Dermis blood vessel endothelial cell (primary cell): Measurements from ENCODE around the gene WDR27. TPM values are rescaled to one million over a fixed set of nuclear protein-coding genes. Genes with fewer than 3 reads are reported as not detected.
A peak's percentile ranks its signal among the peaks of the same experiment; 100 is the strongest.

Source experiments
- DNase-seq: peaks from one replicate; pipeline ENCODE4 v3.0.0; 2010
- total RNA-seq: library from RNA; depleted of rRNA; stranded (reverse); fragments of >200 nt; gene quantifications from 2 replicates; pipeline ENCODE4 v1.2.3, GENCODE V29; 2014

WDR27 gene
- 21.0 and 39.5 TPM in 2 replicates for total RNA-seq

- DNase-seq: peak; percentile 99
Observed at GRCh38 chr6:169701954-169702839, at the start of gene WDR27, which contains the start of gene C6orf120. WDR27 (minus strand) TSS chr6:169702029; CDS start chr6:169689005, 13,024 bp downstream. C6orf120 (plus strand) TSS chr6:169702126; CDS start chr6:169702460, 334 bp downstream.

DNA sequence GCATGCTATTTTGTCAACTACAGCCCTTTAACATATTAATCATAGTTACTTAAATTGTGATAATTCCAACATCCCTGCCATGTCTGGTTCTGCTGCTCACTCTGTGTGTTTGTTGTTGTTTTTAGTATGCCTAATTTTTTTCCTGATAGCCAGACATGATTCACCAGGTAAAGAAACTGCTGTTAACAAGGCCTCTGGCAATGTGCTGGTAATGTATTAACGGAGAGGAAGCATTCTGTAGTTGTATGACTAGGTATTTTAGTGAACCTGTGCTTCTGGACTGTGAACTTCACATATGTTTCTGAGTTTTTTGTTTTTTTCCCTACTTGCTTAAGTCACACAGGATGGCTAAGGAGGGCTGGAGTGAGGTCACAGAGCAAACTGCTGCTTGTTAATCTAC lies 44.7 kb upstream of the WDR27 start:
- no peak for DNase-seq

DNA sequence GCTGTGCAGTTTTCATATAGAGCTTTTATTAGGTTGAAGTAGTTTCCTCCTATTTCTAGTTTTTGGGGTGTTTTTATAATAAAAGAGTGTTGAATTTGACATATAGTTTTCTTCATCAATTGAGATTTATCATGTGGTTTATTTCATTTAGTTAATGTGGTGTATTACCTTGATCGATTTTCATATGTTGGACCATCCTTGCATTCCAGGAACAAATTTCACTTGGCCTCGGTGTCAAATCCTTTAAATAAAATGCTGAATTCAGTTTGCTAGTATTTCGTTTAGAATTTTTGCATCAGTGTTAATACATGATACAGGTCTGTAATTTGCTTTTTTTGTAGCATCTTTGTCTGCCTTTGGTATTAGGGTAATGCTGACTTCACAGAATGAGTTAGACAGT lies 43.6 kb upstream of the WDR27 start:
- DNase-seq: no peak

GRCh38 chr6:169741344-169741743 lies 39.5 kb upstream of the WDR27 start:
- no peak for DNase-seq

GRCh38 chr6:169738976-169739529 lies 37.2 kb upstream of the WDR27 start:
- no peak for DNase-seq

DNA sequence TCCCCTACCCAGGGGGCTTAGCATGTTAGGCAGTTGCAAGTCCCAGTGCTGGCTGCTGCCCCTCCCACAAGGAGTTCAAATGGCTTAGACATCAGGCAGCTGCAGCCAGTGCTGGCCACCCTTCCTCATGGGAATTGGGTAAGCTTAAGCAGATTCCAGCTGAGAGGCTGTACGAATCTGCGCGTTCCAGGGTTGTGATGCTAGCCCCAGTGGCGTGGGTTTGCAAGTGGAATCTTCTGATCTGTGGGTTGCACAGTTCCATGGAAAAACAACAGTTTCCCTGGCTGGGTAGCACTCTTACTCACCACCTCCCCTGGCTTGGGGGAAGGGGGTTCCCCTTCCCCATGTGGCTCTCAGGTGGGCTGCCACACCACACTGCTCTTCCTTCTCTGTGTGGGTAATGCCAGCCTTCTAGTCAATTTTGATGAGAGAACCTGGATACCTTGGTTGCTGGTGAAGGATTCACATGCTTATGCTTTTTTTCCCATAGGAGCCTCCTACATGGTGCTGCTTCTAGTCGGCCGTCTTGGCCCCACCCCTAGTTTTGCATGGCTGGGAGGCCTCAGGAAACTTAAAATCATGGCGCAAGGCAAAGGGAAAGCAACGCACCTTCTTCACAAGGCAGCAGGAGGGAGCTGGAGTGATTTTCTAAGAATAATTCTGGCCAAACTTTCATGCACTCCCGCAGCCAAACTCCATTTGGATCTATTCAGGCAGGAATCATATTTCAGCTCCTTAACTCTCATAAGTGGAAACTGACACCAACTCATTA lies 36.6 kb upstream of the WDR27 start:
- DNase-seq: no peak

DNA sequence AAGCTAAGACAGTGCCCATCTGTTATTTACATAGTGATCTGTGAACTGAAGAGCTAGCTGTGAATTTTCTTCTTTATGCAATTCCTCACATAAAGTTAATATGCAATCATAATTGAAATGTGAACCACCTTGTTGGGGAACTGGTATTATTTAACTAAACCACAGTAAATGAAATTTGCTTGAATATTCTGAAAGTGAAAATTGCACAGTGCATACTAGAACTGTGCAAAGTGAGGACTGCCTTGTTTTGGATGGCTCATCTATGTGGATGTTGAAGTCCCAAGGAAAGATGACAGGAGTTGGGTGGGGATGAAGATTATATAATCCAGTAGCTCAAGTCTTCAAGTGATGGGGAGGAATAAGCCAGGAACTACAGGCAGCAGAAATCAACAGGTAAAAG lies 28.1 kb upstream of the WDR27 start:
- DNase-seq: no peak

DNA sequence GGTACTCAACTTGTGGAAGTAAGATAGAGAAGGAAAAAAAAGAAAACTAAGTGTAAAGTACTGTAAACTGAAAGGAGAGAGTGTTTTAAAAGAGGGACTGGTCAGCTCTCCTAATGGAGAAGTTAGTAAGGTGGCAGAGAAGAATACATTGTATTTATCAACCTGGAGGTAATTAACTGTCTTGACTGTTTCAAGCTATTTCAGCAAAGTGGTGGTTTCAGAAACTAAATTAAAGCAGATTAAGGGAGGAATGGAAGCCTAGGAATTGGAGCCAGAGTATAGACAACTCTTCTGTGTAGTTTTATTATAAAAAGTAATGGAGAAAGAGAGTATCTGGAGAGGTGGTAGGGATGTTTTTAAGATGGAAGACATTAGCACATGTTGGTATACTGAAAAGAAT lies 25.1 kb upstream of the WDR27 start:
- no peak for DNase-seq

- DNase-seq: no peak
Observed at GRCh38 chr6:169726049-169726400, 24.2 kb upstream of the WDR27 start.

DNA sequence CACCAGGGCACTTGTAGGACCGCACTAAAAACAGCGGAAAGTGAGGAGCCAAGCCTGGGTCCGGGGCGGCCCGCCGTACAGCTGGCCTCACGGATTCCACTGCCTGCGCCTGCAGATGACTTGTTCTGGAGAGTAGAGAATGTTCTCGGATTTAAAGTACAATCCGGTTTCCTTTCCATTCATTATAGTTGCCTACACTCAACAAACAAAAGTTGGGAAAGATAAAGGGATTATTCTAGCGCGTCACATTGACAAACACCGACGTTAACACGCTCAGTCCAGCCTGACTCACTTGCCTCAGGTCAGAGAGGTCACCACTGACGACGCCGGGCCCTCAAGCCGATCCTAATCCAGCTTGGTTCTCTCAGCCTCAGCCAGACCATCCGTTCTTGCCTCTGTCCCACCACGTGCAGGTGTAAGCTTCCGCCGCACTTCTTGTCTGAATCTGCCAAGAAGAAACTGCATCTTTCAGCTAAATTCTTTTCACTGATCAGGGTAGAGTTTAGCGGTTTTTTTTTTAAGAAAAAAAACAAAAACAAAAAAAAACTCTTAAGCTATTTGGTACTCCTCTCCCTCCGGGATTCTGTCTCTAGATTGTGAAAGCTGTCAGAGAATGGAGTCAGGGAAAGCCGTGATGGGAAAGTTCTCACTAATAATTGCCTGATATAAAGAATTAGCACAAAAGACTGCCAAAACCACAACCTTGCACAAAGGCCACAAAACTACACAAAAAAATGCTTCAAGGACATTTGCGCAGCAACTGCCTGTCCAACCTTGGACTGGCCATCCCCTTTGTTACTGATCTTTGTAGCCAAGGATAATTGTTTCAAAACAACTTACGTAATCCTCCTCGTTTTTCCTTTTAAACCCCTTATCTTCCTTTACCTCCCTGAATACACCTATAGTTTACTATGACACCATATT lies 23.6 kb upstream of the WDR27 start:
- peak; percentile 90 for DNase-seq

- DNase-seq: peak; percentile 75
Observed at GRCh38 chr6:169724494-169725124, 22.8 kb upstream of the WDR27 start, which contains the start of gene PHF10. PHF10 (minus strand) TSS chr6:169724500; CDS start chr6:169723931, 569 bp downstream.

DNA sequence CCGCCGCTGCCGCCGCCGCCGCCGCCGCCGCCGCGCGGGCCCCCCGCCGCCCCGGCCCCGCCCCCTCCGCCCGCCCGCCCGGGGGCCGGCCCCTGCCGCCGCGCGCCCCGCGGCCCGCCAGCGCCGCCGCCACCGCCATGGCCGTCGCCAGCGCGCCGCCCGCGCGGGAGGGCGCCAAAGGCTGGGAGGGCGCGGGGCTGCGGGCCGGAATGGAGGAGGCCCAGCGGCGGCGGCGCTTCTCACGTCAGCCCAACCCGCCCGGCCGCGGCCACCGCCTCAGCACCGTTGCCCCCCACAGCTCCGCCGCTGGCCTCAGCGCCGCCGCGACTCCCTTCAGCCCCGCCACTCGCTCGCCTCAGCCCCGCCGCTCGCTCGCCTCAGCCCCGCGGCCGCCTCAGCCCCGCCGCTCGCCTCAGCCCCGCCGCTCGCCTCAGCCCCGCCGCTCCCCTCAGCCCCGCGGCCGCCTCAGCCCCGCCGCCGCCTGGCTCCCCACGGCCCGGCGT lies 22.2 kb upstream of the WDR27 start:
- DNase-seq: peak; percentile 44

DNA sequence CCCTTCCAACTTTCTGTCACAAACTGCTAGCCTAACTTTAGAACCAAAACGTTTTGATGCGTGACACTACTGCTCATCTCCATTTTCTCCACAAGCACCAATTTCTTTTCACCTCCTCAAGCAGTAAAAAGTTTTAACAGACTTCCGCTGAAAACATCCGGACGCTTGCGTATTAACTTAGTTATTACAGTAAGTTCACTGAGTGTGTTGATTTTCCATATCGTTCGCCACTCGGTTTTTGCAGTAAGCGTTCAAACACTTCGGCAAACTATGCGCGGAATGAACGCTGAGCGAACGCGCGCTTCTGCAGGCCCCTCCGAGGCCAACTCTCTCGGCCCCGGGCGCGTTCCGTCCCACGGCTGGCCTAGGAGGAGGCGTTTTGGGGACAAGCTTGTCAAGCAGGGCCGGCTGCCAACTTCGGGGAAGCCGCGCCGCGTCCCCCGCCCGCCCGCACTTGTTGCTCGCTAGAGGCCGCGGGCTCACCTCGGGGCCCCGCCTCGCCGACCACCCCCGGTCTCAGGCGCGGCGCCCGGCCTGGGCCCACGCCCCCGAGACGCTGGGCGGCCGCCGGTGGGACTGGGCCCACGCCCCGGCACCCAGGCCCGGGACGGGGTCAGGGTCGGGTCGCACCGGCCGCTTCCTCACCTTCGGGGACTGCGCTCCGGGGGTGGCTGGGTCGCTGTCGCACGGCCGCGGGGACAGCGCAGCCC lies 21.5 kb upstream of the WDR27 start:
- DNase-seq: peak; percentile 66

DNA sequence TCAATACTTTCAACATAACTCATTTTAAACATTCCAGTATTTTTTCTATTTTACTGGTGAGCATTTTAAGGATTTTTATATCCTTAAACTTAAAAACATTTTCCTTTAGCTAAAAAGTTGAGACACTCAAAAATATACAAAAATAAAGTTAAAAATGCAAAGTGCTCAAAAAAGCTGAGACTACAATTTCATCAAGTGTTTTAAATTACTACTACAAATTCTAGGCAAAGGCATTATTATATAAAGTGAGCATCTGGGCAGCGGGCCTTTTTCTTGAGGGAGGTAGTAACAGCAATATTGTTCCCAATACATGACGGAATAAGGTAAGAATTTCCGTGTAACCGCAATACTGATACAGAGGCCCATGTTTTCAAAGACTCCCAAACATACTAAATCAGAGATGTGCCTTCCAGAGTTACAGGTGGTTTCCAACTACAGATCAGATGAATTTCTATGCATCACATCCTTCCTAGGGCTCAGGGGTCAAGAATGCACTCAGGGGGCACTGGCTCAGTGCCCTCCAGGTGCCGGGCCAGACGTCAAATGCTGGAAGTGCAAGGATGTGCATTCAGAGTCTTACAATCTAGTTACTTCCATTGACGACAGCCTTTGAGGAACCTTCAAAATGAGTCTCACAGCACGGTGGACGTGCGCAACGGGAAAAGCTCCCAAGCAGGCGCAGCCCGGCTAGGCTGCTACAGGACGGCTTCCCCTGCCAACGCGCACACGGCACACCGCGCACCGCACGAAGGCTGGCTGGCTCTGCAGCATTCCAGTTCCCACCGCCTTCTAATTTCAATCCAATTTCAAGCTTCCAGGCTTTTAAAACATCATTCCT lies 20.8 kb upstream of the WDR27 start:
- DNase-seq: peak; percentile 92

DNA sequence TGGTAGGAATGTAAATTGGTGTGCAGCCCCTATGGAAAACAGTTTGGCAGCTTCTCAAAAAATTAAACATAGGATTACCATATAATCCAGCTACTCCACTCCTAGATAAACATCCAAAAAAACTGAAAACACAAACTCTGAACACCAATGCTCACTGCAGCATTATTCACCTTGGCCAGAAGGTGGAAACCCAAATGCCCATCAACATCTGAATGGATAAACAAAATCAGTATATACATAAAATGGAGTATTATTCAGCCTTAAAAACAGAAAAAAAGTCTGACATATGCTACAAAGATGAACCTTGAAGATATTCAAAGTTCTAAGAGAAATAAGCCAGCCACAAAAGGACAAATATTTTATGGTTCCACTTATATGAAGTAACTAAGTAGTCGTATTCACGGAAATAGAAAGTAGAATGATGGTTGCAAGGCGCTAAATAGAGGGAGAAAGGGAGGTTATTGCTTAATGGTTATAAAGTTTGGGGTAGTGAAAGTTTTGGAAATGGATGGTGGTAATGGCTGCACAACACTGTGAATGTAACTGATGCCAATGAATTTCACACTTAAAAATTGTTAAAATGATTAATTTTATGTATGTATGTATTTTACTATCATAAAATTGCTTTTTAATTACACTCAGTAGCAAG lies 18.5 kb upstream of the WDR27 start:
- DNase-seq: no peak

- no peak for DNase-seq
Observed at GRCh38 chr6:169719117-169719516, 17.3 kb upstream of the WDR27 start.

GRCh38 chr6:169714595-169714994 lies 12.8 kb upstream of the WDR27 start:
- DNase-seq: no peak

GRCh38 chr6:169714178-169714577 lies 12.3 kb upstream of the WDR27 start:
- no peak for DNase-seq

- DNase-seq: no peak
Observed at GRCh38 chr6:169710009-169710408, 8.2 kb upstream of the WDR27 start.
